MM.1S (cell line): ENCODE results near the gene CYP2A7.
"Not testable (repeated sequence)": the region's sequence is repeated elsewhere in the genome, so short reads cannot be mapped to it uniquely, and the experiment has no call there.

Experiments
- EZH2 ChIP-seq: fragments of 300-600 bp; sonication (generic); optimal IDR thresholded peaks from 2 replicates; pipeline ENCODE3; 2017; ENCODE audit warnings: low read depth, mild to moderate bottlenecking, antibody characterized with exemption, low read length, mixed read lengths
- EZH2phosphoT487 ChIP-seq: fragments of 300-600 bp; sonication (generic); IDR thresholded peaks from 2 replicates; pipeline ENCODE4 v1.6.1; 2018; ENCODE audit warnings: antibody characterized with exemption, low read length
- TF ChIP-seq, protein P1 (sequence below): fragments of 300-600 bp; sonication (generic); IDR thresholded peaks from 2 replicates; pipeline ENCODE4 v1.5.1; 2016; ENCODE audit warnings: antibody characterized with exemption, low read length, mixed read lengths

DNA sequence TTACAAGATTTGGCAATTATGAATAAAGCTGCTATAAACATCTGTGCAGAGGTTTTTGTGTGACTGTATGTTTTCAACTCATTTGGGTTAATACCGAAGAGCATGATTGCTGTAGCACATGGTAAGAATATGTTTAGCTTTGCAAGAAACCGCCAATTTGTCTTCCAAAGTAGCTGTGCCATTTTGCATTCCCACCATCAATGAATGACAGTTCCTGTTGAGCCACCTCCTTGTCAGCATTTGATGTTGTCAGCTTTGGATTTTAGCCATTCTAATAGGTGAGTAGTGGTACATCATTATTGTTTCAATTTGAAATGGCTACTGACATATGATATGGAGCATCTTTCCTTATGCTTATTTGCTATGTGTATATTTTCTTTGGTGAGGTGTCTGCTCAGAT, 8.2 kb downstream of the CYP2A7 start:
- TF ChIP-seq, protein P1, sequence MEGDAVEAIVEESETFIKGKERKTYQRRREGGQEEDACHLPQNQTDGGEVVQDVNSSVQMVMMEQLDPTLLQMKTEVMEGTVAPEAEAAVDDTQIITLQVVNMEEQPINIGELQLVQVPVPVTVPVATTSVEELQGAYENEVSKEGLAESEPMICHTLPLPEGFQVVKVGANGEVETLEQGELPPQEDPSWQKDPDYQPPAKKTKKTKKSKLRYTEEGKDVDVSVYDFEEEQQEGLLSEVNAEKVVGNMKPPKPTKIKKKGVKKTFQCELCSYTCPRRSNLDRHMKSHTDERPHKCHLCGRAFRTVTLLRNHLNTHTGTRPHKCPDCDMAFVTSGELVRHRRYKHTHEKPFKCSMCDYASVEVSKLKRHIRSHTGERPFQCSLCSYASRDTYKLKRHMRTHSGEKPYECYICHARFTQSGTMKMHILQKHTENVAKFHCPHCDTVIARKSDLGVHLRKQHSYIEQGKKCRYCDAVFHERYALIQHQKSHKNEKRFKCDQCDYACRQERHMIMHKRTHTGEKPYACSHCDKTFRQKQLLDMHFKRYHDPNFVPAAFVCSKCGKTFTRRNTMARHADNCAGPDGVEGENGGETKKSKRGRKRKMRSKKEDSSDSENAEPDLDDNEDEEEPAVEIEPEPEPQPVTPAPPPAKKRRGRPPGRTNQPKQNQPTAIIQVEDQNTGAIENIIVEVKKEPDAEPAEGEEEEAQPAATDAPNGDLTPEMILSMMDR, result not testable (repeated sequence)
- TF ChIP-seq EZH2, EZH2phosphoT487: not testable (repeated sequence)
